SH-SY5Y (cell line): Measurements from ENCODE around the gene KRTAP13-3.

ENCODE experiments used
- GATA2 ChIP-seq: IDR thresholded peaks from 2 replicates; pipeline ENCODE4 v1.6.1; 2011; ENCODE audit warnings: mild to moderate bottlenecking, low read depth, low read length
- GATA3 ChIP-seq: IDR thresholded peaks from 2 replicates; pipeline ENCODE4 v1.6.1; 2011; ENCODE audit warnings: low read depth, mild to moderate bottlenecking, low read length, moderate library complexity

KRTAP13-3 gene

DNA sequence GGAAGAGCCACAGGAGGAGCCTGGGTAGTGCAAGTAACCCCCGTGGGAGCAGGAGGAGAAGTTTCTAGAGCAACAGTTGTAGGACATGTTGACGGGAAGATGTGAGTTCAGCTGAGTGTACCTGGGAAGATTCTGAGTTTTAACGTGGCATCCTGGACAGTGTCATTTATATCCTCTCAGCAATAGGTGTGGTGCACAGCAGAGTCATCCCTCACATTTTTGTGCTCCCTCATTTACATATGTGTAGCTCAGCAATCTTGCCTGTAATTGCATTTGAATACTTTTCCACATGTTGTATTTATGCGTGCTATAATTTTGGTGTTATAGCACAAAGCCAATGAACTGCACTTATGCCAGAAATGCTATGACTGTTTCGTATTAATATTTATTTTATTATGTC is at the start of gene KRTAP13-3:
TSS of gene KRTAP13-3 (minus strand) at position 101 of the 400 bp plus-strand sequence. CDS start at position 87, 14 bp downstream.
- TF ChIP-seq GATA3 = no peak
- TF ChIP-seq GATA2 = no peak

DNA sequence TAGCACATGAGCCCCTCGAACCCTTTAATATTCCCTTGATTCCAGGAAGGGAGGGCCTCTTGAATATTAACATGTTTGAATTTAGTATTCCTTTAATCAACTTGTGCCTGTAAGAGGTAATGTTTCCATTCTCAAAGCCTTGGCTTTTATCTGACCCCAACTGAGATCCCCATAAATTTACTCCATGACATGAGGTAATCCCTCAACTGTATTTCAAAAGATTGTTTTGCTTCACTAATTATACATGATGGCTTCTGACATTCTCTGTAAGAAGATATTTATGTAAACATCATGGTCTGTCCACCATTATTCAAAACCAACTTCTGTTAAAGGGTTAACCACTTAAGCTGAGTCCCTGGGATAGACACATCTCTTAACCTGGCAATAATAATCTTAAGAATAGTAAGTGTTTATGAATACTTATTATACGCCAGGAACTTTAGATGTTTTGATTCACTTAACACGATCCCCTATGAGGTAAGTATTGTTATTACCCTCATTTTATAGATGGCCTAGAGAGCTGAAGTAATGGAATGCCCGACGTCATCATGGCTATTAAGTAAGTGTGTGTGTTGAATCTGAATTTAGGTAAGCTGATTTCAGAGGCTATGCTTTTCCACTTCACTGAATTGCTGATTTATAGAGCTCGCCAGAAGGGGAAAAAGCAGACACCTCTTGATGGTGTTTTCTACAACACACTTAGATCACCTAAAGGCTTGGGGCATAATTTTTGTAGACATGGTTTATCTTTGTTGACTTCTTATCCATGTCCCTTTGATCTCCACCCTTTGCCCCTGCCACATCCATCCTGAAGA is 43.4 kb upstream of the KRTAP13-3 start:
- TF ChIP-seq GATA3 = no peak
- no peak for TF ChIP-seq GATA2

DNA sequence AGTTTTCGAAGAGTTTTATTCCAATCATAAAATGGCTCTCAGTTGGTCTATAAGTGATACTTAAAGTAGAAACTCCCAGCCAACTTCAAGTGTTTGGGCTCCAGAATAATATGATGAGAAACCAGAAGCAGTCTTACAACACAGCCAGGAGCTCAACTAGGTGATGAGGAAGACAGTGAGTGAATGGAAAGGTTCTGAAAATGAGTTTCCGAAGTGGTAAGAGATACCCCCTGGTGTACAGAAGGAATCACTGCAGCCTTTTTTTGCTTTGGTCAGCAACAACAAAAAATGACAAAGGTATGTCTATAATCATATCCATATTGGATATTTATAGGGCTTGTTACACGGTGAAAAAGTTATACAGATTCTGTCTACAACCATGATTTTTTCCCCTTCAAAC is 38.0 kb upstream of the KRTAP13-3 start:
- TF ChIP-seq GATA2 (no peak), GATA3 (no peak)

GRCh38 chr21:30448514-30448913 is 22.8 kb upstream of the KRTAP13-3 start:
- no peak for TF ChIP-seq GATA2
- TF ChIP-seq GATA3 = no peak

GRCh38 chr21:30447056-30447455 is 21.3 kb upstream of the KRTAP13-3 start:
- TF ChIP-seq GATA3 (no peak), GATA2 (no peak)

DNA sequence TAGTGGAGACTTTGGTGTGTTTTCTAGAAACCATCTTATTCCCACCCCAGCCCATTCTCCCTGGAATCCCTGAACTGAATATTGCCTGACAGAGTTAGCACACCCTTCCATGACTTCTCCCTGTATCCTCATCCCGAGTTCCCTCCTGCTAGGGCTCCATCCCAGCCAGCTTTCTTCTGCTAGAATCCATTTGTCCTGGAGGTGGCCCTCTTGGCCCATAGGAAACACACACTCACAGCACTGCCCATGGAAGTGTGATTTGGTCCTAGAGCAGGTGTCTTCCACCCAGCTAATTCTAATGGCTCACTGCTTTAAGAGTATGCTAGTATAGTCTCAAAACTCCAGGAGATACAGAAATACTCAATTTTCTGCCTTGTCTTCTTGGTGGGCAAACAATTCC is 18.5 kb upstream of the KRTAP13-3 start:
- TF ChIP-seq GATA2 (no peak), GATA3 (no peak)

DNA sequence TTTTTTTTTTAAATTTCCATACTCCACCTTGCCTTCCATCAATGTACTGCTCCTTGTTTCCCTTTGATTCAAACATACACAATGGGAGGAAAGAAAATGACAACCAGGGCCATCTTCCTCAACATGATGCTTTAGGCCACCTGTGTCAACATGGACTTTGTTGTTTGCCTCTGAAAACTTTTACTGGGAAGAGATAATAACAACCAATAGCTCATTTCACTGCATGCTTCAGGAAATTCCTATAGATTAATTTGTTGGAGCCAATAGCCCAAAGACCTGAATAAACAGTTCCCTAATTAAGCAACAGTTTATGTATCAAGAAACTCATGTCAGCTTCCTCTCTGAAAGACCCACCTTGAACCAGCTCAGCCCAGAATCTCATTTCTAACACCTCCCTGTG is 17.5 kb upstream of the KRTAP13-3 start:
- TF ChIP-seq GATA2 (no peak), GATA3 (no peak)

- TF ChIP-seq GATA2 (no peak), GATA3 (no peak)
Observed at GRCh38 chr21:30439975-30440374, 14.2 kb upstream of the KRTAP13-3 start, which contains the start of gene KRTAP15-1. Gene KRTAP15-1, plus strand, starts transcription at chr21:30440275. Its CDS starts 53 bp downstream, at chr21:30440328.

DNA sequence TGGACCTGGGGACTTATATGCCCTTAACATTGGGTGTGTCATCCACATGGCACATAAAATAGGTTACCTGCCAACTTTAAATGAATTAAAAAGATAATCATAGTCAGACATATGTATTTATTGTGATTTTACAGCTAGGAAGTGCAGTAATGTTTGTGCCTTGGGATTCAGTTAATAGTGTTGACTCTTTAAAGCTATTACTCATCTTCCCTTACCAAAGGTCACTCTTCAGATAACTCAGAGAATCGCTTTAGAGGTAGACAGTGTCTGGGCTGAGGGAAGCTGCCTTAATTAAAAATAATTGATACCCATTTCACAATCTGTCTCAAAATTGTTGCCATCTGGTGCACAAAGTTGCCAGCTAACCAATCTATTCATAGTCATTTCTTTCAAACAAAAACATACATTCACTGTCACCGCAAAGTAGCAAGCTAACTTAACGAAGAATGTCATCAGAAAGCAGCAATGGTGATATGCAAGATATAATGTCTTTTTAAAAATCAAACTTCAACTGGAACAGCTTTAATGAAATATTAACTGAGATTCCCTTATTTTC is 11.4 kb upstream of the KRTAP13-3 start:
- TF ChIP-seq GATA3 (no peak), GATA2 (no peak)

- TF ChIP-seq GATA2 = no peak
- no peak for TF ChIP-seq GATA3
Observed at GRCh38 chr21:30434033-30434631, 8.4 kb upstream of the KRTAP13-3 start.

DNA sequence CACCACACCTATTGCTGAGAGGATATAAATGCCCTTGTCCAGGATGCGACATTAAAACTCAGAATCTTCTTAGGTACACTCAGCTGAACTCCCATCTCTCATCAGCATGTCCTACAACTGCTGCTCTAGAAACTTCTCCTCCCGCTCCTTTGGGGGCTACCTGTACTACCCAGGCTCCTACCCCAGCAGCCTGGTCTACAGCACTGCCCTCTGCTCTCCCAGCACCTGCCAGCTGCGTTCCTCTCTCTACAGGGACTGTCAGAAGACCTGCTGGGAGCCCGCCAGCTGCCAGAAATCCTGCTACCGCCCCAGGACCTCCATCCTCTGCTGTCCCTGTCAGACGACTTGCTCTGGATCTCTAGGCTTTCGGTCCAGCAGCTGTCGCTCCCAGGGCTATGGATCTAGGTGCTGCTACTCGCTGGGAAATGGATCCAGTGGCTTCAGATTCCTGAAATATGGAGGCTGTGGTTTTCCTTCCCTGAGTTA is 4.5 kb upstream of the KRTAP13-3 start, which contains the start of gene KRTAP13-4:
TSS of gene KRTAP13-4 (plus strand) at position 51 of the 486 bp plus-strand sequence. CDS start at position 107, 56 bp downstream.
- TF ChIP-seq GATA3 (no peak), GATA2 (no peak)

GRCh38 chr21:30426731-30427130 is 1.0 kb upstream of the KRTAP13-3 start:
- TF ChIP-seq GATA3 (no peak), GATA2 (no peak)

- TF ChIP-seq GATA2 (no peak), GATA3 (no peak)
Observed at GRCh38 chr21:30415993-30416392, 9.7 kb downstream of the KRTAP13-3 start.

GRCh38 chr21:30408782-30409494 is 16.8 kb downstream of the KRTAP13-3 start:
- no peak for TF ChIP-seq GATA3
- no peak for TF ChIP-seq GATA2

GRCh38 chr21:30395731-30396130 is 30.0 kb downstream of the KRTAP13-3 start, which contains the start of gene KRTAP13-1:
Gene KRTAP13-1, plus strand, starts transcription at chr21:30396031. Its CDS starts 56 bp downstream, at chr21:30396087.
- no peak for TF ChIP-seq GATA2
- no peak for TF ChIP-seq GATA3
